ELF-1 (cell line): ENCODE measurements around the gene PCDHA6.
"Not testable (repeated sequence)": the region's sequence is repeated elsewhere in the genome, so short reads cannot be mapped to it uniquely, and the experiment has no call there.

Experiments used
- DNase-seq: peaks from one replicate; pipeline ENCODE4 v3.0.0-alpha.2; 2016; ENCODE audit warnings: low read depth, low spot score

PCDHA6 gene

GRCh38 chr5:140827704-140828361, at the start of gene PCDHA6:
Gene PCDHA6 (plus strand): TSS chr5:140827960. CDS start chr5:140828092, 132 bp downstream.
- DNase-seq = no peak

GRCh38 chr5:140780512-140780911, 47.2 kb upstream of the PCDHA6 start:
- DNase-seq = no peak

- DNase-seq = no peak
Measured at GRCh38 chr5:140785905-140786686, 41.7 kb upstream of the PCDHA6 start, which contains the start of gene PCDHA1. Gene PCDHA1 (plus strand): TSS chr5:140786140.

GRCh38 chr5:140787422-140787821, 40.3 kb upstream of the PCDHA6 start:
- DNase-seq = not testable (repeated sequence)

- DNase-seq = not testable (repeated sequence)
Measured at GRCh38 chr5:140787849-140788504, 39.8 kb upstream of the PCDHA6 start.

GRCh38 chr5:140791089-140791488, 36.7 kb upstream of the PCDHA6 start:
- DNase-seq = no peak

GRCh38 chr5:140794595-140795258, 33.0 kb upstream of the PCDHA6 start, which contains the start of gene PCDHA2:
Gene PCDHA2 (plus strand): TSS chr5:140794852.
- peak; percentile 28 for DNase-seq

GRCh38 chr5:140795259-140795641, 32.5 kb upstream of the PCDHA6 start:
- peak; percentile 18 for DNase-seq

- not testable (repeated sequence) for DNase-seq
Measured at GRCh38 chr5:140796072-140796717, 31.6 kb upstream of the PCDHA6 start.

- DNase-seq = no peak
Measured at GRCh38 chr5:140796718-140797095, 31.1 kb upstream of the PCDHA6 start.

- no peak for DNase-seq
Measured at GRCh38 chr5:140800816-140801493, 26.8 kb upstream of the PCDHA6 start, which contains the start of gene PCDHA3. Gene PCDHA3 (plus strand): TSS chr5:140801057.

GRCh38 chr5:140801494-140801841, 26.3 kb upstream of the PCDHA6 start:
- DNase-seq = no peak

GRCh38 chr5:140802381-140802780, 25.4 kb upstream of the PCDHA6 start:
- not testable (repeated sequence) for DNase-seq

- no peak for DNase-seq
Measured at GRCh38 chr5:140802781-140803271, 24.9 kb upstream of the PCDHA6 start.

- peak; percentile 85 for DNase-seq
Measured at GRCh38 chr5:140806834-140807775, 20.7 kb upstream of the PCDHA6 start, which contains the start of gene PCDHA4. Gene PCDHA4 (plus strand): TSS chr5:140807068.

GRCh38 chr5:140808241-140808888, 19.4 kb upstream of the PCDHA6 start:
- not testable (repeated sequence) for DNase-seq

- no peak for DNase-seq
Measured at GRCh38 chr5:140808889-140809291, 18.9 kb upstream of the PCDHA6 start.

GRCh38 chr5:140821375-140822280, 6.1 kb upstream of the PCDHA6 start, which contains the start of gene PCDHA5:
Gene PCDHA5 (plus strand): TSS chr5:140821613.
- DNase-seq = peak; percentile 34
